PC-9 (cell line): ENCODE data around the gene KIZ.

Experiments used
- EZH2 ChIP-seq: fragments of 200-600 bp; sonication (generic); IDR thresholded peaks from 2 replicates; pipeline ENCODE4 v1.8.0; 2017; ENCODE audit warnings: antibody characterized with exemption, low read depth
- TF ChIP-seq, protein P1 (sequence below): fragments of 200-600 bp; sonication (generic); conservative IDR thresholded peaks from 2 replicates; pipeline ENCODE4 v1.6.1; 2017; ENCODE audit warnings: mixed run types, antibody characterized with exemption, mild to moderate bottlenecking, moderate library complexity

DNA sequence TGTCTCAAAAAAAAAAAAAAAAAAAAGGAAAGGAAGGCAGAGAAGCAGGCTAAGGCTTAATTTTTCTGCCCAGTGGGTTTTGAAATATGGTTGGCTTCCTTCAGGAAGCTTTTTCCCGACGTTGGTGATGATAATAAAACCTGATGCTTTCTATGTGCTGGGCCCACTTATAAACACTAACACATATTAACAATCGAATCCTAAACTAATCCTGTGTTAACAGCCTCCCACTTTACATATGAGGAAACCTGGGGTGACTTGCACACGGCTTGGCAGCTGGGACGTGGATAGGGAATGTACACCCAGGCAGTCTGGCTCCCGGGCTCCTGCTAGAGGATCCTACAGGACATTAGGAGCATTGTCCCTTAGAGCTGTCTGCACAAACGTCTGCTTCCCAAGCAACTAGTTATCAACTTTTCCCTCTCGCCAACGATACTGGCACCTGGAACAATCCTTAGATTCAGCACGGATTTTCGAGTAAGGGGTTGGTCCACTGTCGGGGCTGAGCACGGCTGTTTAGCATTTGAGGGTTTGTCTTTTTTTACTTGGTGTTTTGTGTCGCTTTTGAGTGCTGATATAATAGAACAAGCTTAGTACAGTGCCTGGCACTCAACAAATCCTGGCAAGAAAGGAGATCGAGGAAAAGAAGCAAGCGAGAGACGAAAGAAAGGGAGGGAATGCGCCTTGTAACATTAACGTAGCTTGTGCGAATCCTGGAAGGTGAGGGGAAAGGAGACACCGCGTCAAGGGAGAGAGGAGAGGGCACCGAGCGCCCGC lies 622 bp upstream of the KIZ start:
- TF ChIP-seq EZH2: no peak
- TF ChIP-seq, protein P1, sequence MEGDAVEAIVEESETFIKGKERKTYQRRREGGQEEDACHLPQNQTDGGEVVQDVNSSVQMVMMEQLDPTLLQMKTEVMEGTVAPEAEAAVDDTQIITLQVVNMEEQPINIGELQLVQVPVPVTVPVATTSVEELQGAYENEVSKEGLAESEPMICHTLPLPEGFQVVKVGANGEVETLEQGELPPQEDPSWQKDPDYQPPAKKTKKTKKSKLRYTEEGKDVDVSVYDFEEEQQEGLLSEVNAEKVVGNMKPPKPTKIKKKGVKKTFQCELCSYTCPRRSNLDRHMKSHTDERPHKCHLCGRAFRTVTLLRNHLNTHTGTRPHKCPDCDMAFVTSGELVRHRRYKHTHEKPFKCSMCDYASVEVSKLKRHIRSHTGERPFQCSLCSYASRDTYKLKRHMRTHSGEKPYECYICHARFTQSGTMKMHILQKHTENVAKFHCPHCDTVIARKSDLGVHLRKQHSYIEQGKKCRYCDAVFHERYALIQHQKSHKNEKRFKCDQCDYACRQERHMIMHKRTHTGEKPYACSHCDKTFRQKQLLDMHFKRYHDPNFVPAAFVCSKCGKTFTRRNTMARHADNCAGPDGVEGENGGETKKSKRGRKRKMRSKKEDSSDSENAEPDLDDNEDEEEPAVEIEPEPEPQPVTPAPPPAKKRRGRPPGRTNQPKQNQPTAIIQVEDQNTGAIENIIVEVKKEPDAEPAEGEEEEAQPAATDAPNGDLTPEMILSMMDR: peak; percentile 7; the same call in 1 of the 2 replicates
